Lower leg skin (tissue), 4 donors: ENCODE data around the gene DNAJC22. TPM values are rescaled to one million over a fixed set of nuclear protein-coding genes. Genes with fewer than 3 reads are reported as not detected.

ENCODE experiments used
- DNase-seq, 2 donors: peaks; one replicate each; pipeline ENCODE4 v3.0.0-alpha.2; 2019; ENCODE audit warnings: low spot score in 2 of 2
- H3K4me3 ChIP-seq: fragments of 200-600 bp; sonication (generic); 2 replicates; pipeline ENCODE4 v1.5.1; 2017; ENCODE audit warnings: mild to moderate bottlenecking, low read depth; ENCODE audit not compliant: poor library complexity, severe bottlenecking
- CTCF ChIP-seq, 3 donors: fragments of 450-650 bp; IDR thresholded peaks; one replicate each; pipeline ENCODE4 v1.5.1; 2016; ENCODE audit warnings: antibody characterized with exemption in 3 of 3, mild to moderate bottlenecking in 3 of 3, moderate library complexity in 2 of 3
- POLR2A ChIP-seq, 2 donors: fragments of 450-650 bp; IDR thresholded peaks; one replicate each; pipeline ENCODE4 v1.6.1; 2016 to 2017; ENCODE audit warnings: antibody characterized with exemption in 2 of 2, mild to moderate bottlenecking in 1 of 2, moderate library complexity in 1 of 2
- WGBS, 2 donors: methylation state at CpG; one replicate each; pipeline ENCODE4 v1.1.5; 2018; 5-methylcytosine and 5-hydroxymethylcytosine counted together
- intact Hi-C: fragments of 100-400 bp; cut with DNase I; formaldehyde crosslinking; loops from one replicate; pipeline ENCODE4 v1.15.0; 2023; ENCODE audit warnings: low total_unique reads
- total RNA-seq, 4 donors: library from RNA; depleted of rRNA; stranded (reverse); fragments of >200 nt; gene quantifications; one replicate each; pipeline ENCODE4 v1.1.0, GENCODE V29; 2016

Gene DNAJC22
- total RNA-seq, 4 donors from 2014 or later, result 0.21 to 0.52 (median 0.35) TPM

GRCh38 chr12:49388682-49389386 lies 42.1 kb downstream of the DNAJC22 start:
- DNase-seq, result no peak
- H3K4me3 ChIP-seq, result no peak overlapping the region
- 77 to 82% methylated on average over 18 of the region's 18 CpGs for WGBS, 2 donors
- TF ChIP-seq POLR2A (IDR thresholded peaks at IDR 0.05) (no peak), CTCF (IDR thresholded peaks at IDR 0.05) (no peak)
- intact Hi-C loops, result no loop called here

- H3K4me3 ChIP-seq, result no peak overlapping the region
These were observed 42.7 kb downstream of the DNAJC22 start for GRCh38 chr12:49389387-49389703.

GRCh38 chr12:49397000-49397399 lies 50.3 kb downstream of the DNAJC22 start:
- TF ChIP-seq CTCF (IDR thresholded peaks at IDR 0.05) (no peak), POLR2A (IDR thresholded peaks at IDR 0.05) (no peak)
- WGBS, 2 donors, result 100% methylated on average over 1 of the region's 1 CpG
- no peak overlapping the region for H3K4me3 ChIP-seq
- DNase-seq, result no peak
- intact Hi-C loops, result no loop called here

More at GRCh38 chr12:49389387-49389703, 42.7 kb downstream of the DNAJC22 start:
- whole genome bisulfite sequencing, 2 donors, result 89 to 92% methylated on average over 13 of the region's 13 CpGs
- TF ChIP-seq CTCF (IDR thresholded peaks at IDR 0.05) (no peak), POLR2A (IDR thresholded peaks at IDR 0.05) (no peak)
- intact Hi-C loops, result no loop called here
- no peak for DNase-seq

- H3K4me3 ChIP-seq, result no peak overlapping the region
- intact Hi-C loops, result no loop called here
- TF ChIP-seq CTCF (IDR thresholded peaks at IDR 0.05), result no peak
- TF ChIP-seq POLR2A (IDR thresholded peaks at IDR 0.05), result no peak
- WGBS, 2 donors, result 90 to 91% methylated on average over 1 of the region's 1 CpG
- no peak for DNase-seq
These were observed 53.6 kb downstream of the DNAJC22 start for GRCh38 chr12:49400304-49400703.

Other genes with a start within 250 kb of the DNAJC22 start
- gene LMBR1L, start 236.0 kb upstream of the DNAJC22 start, total RNA-seq, result 100 to 1,000 TPM in 1 of 4 donors, 10 to 100 TPM in 3; 39.7 to 129 (median 49.4) TPM
- gene TUBA1B, start 215.5 kb upstream of the DNAJC22 start, total RNA-seq, result 100 to 1,000 TPM; 199 to 347 (median 240) TPM
- 100 to 1,000 TPM in 2 of 4 donors, 10 to 100 TPM in 2; 68.0 to 137 (median 108) TPM for gene TUBA1A, start 157.8 kb upstream of the DNAJC22 start, total RNA-seq
- gene TUBA1C, start 81.8 kb upstream of the DNAJC22 start, total RNA-seq, result 100 to 1,000 TPM; 211 to 475 (median 280) TPM
- 1 to 10 TPM in 1 of 4 donors, under 1 TPM in 2, not detected in 1; 0.19 to 1.4 (median 0.61) TPM for gene PRPH, start 51.7 kb upstream of the DNAJC22 start, total RNA-seq
- gene TROAP, start 23.6 kb upstream of the DNAJC22 start, total RNA-seq, result 10 to 100 TPM in 1 of 4 donors, 1 to 10 TPM in 3; 2.1 to 24.2 (median 6.7) TPM
- gene C1QL4, start 9.7 kb upstream of the DNAJC22 start, total RNA-seq, result 1 to 10 TPM in 2 of 4 donors, under 1 TPM in 1, not detected in 1; 0.62 to 2.5 (median 1.1) TPM
- gene SPATS2, start 20.6 kb downstream of the DNAJC22 start, total RNA-seq, result 10 to 100 TPM; 14.0 to 26.5 (median 19.6) TPM
- 1 to 10 TPM in 1 of 4 donors, under 1 TPM in 1, not detected in 2; 0.17 to 1.1 TPM for gene KCNH3, start 192.1 kb downstream of the DNAJC22 start, total RNA-seq
- gene MCRS1, start 221.3 kb downstream of the DNAJC22 start, total RNA-seq, result 10 to 100 TPM; 38.5 to 53.8 (median 41.5) TPM